Stimulated activated CD4-positive, alpha-beta T cell treated with anti-CD3 and anti-CD28 coated beads, TNF-alpha, amount 100 ng/mL, for 1 hour (primary cell): ENCODE results near the gene LBHD1.
"Not testable (repeated sequence)": the region's sequence is repeated elsewhere in the genome, so short reads cannot be mapped to it uniquely, and the experiment has no call there.

Experiments used
- DNase-seq, 3 donors: peaks; one replicate each; pipeline ENCODE4 v3.0.0-alpha.2; 2020; ENCODE audit warnings: low read depth in 3 of 3, low spot score in 1 of 3

LBHD1 gene

DNA sequence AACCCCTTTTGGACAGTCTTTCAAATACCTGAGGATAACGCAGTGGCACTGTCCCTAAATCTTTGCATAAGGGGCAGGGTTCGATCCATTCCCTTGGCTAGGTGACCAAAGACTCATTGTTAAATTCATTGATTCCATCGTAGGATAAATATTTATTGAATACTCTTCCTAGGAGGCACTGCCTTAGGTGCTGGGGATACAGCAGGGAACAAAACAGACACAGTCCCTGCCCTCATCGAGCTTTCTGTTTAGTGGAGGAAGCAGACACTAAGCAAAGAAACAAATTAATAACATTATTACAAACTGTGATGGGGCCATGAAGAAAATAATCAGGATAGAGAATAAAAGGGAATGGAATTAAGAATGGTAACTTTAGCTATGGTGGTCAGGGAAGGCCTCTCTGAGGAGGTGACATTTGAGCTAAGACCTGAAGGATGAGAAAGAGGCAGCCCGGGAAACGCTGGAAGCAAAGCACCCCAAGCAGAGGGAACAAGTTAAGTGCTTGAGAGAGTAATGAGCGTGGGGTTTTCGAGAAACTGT is 51.0 kb downstream of the LBHD1 start:
- DNase-seq: no peak

DNA sequence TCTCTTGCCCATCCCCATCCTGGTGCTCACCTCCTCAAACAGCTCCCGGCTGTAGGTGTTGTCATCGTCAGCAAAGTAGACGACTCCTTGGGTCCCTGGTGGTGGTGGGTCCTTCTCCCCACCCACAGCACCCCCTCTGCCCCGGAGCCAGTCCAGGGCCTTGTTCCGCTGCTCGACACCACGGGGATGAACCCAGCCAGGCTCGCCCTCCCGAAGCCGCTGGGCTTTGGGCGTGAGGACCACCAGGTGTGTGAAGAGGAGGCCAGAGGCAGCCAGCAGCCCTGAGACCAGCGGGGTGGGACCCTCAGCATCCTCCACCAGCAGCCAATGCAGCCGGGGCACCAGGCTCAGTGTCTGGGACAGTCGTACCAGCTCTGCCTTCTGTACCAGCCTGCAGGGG is 55.1 kb downstream of the LBHD1 start:
- not testable (repeated sequence) for DNase-seq

GRCh38 chr11:62615521-62615920 is 56.5 kb downstream of the LBHD1 start:
- DNase-seq: no peak

GRCh38 chr11:62614275-62614674 is 57.8 kb downstream of the LBHD1 start:
- DNase-seq: no peak

DNA sequence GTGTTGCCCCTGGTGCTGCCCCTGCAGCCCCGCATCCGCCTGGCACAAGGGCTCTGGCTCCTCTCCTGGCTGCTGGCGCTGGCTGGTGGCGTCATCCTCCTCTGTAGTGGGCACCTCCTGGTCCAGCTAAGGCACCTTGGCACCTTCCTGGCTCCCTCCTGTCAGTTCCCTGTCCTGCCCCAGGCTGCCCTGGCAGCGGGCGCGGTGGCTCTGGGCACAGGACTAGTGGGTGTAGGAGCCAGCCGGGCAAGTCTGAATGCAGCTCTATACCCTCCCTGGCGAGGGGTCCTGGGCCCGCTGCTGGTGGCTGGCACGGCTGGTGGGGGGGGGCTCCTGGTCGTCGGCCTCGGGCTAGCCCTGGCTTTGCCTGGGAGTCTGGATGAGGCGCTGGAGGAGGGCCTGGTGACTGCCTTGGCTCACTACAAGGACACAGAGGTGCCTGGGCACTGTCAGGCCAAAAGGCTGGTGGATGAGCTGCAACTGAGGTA is 58.7 kb downstream of the LBHD1 start:
- no peak for DNase-seq
